Measurements from ENCODE around the gene TCEAL4.

The TCEAL4 gene

GRCh38 chrX:103585411-103586313, at the start of gene TCEAL4:
Gene TCEAL4 (plus strand): TSS chrX:103585515. CDS start chrX:103586676, 1,161 bp downstream.
- Mint-ChIP-seq H3K27me3 (peaks cover 0 to 14% of the 10 kb centered on the region in 2 donors), H3K4me1 (peaks cover 6 to 17% of the 10 kb centered on the region in 2 donors), H3K4me3 (peak within 1 kb of the TSS; percentile 81 to 92), H3K27ac (peak within 1 kb of the TSS; percentile 88), H3K36me3 (peaks cover 2 to 3% of the 10 kb centered on the region in 2 donors), H3K9me3 (no peaks in the 10 kb centered on the region)
- DNase-seq (no peak), ATAC-seq (replicated peaks) (peak; percentile 86 to 93)

- no peak for ATAC-seq (replicated peaks)
- Mint-ChIP-seq H3K4me3 (no peak overlapping the region), H3K27me3 (peaks cover 6 to 8% of the 10 kb centered on the region in 2 donors), H3K4me1 (peaks cover 4 to 6% of the 10 kb centered on the region in 2 donors), H3K9me3 (no peaks in the 10 kb centered on the region), H3K36me3 (no peaks in the 10 kb centered on the region), H3K27ac (no peak overlapping the region)
- DNase-seq, result no peak
Measured at GRCh38 chrX:103536071-103536470, 49.2 kb upstream of the TCEAL4 start.

GRCh38 chrX:103536732-103537131, 48.6 kb upstream of the TCEAL4 start:
- no peaks in the 10 kb centered on the region for H3K9me3 Mint-ChIP-seq
- no peak overlapping the region for H3K4me3 Mint-ChIP-seq
- ATAC-seq (replicated peaks), result no peak
- H3K27me3 Mint-ChIP-seq, result peaks cover 6 to 8% of the 10 kb centered on the region in 2 donors
- DNase-seq, result no peak
- no peaks in the 10 kb centered on the region for H3K36me3 Mint-ChIP-seq
- no peak overlapping the region for H3K27ac Mint-ChIP-seq
- H3K4me1 Mint-ChIP-seq, result peaks cover 4 to 6% of the 10 kb centered on the region in 2 donors

- H3K4me1 Mint-ChIP-seq, result peaks cover 4 to 6% of the 10 kb centered on the region in 2 donors
- H3K9me3 Mint-ChIP-seq, result no peaks in the 10 kb centered on the region
- DNase-seq (no peak), ATAC-seq (replicated peaks) (no peak)
- peaks cover 6 to 12% of the 10 kb centered on the region in 2 donors for H3K27me3 Mint-ChIP-seq
- no peaks in the 10 kb centered on the region for H3K36me3 Mint-ChIP-seq
- H3K27ac Mint-ChIP-seq, result no peak overlapping the region
- no peak overlapping the region for H3K4me3 Mint-ChIP-seq
Measured at GRCh38 chrX:103537871-103538387, 47.4 kb upstream of the TCEAL4 start.

GRCh38 chrX:103538728-103539127, 46.6 kb upstream of the TCEAL4 start:
- ATAC-seq (replicated peaks), result no peak
- no peaks in the 10 kb centered on the region for H3K36me3 Mint-ChIP-seq

GRCh38 chrX:103539695-103540094, 45.6 kb upstream of the TCEAL4 start:
- no peaks in the 10 kb centered on the region for H3K4me1 Mint-ChIP-seq
- DNase-seq (no peak), ATAC-seq (replicated peaks) (no peak)
- no peak overlapping the region for H3K27ac Mint-ChIP-seq
- no peak overlapping the region for H3K4me3 Mint-ChIP-seq
- no peaks in the 10 kb centered on the region for H3K36me3 Mint-ChIP-seq
- no peaks in the 10 kb centered on the region for H3K9me3 Mint-ChIP-seq
- peaks cover 0 to 4% of the 10 kb centered on the region in 2 donors for H3K27me3 Mint-ChIP-seq

More at GRCh38 chrX:103538728-103539127, 46.6 kb upstream of the TCEAL4 start:
- no peak overlapping the region for H3K4me3 Mint-ChIP-seq
- peaks cover 1 to 2% of the 10 kb centered on the region in 2 donors for H3K4me1 Mint-ChIP-seq
- H3K9me3 Mint-ChIP-seq, result no peaks in the 10 kb centered on the region
- H3K27me3 Mint-ChIP-seq, result peaks cover 3 to 8% of the 10 kb centered on the region in 2 donors
- H3K27ac Mint-ChIP-seq, result no peak overlapping the region
- no peak for DNase-seq

- H3K4me1 Mint-ChIP-seq, result no peaks in the 10 kb centered on the region
- DNase-seq (no peak), ATAC-seq (replicated peaks) (no peak)
- H3K27ac Mint-ChIP-seq, result no peak overlapping the region
- no peaks in the 10 kb centered on the region for H3K9me3 Mint-ChIP-seq
- H3K27me3 Mint-ChIP-seq, result peaks cover 0 to 5% of the 10 kb centered on the region in 2 donors
- no peak overlapping the region for H3K4me3 Mint-ChIP-seq
- no peaks in the 10 kb centered on the region for H3K36me3 Mint-ChIP-seq
Measured at GRCh38 chrX:103540145-103540544, 45.2 kb upstream of the TCEAL4 start.

- no peak for ATAC-seq (replicated peaks)
- peaks cover 0 to 8% of the 10 kb centered on the region in 2 donors for H3K27me3 Mint-ChIP-seq
Measured at GRCh38 chrX:103549916-103550315, 35.4 kb upstream of the TCEAL4 start.

GRCh38 chrX:103550415-103551051, 34.8 kb upstream of the TCEAL4 start:
- peaks cover 0 to 6% of the 10 kb centered on the region in 2 donors for H3K27me3 Mint-ChIP-seq
- H3K9me3 Mint-ChIP-seq, result no peaks in the 10 kb centered on the region
- peaks cover 0 to 2% of the 10 kb centered on the region in 2 donors for H3K4me1 Mint-ChIP-seq
- peaks cover 0 to 7% of the 10 kb centered on the region in 2 donors for H3K36me3 Mint-ChIP-seq
- no peak overlapping the region for H3K4me3 Mint-ChIP-seq
- ATAC-seq (replicated peaks), result no peak
- no peak for DNase-seq
- H3K27ac Mint-ChIP-seq, result no peak overlapping the region

More at GRCh38 chrX:103549916-103550315, 35.4 kb upstream of the TCEAL4 start:
- DNase-seq, result no peak
- H3K9me3 Mint-ChIP-seq, result no peaks in the 10 kb centered on the region
- H3K36me3 Mint-ChIP-seq, result peaks cover 0 to 7% of the 10 kb centered on the region in 2 donors
- H3K4me3 Mint-ChIP-seq, result no peak overlapping the region
- no peak overlapping the region for H3K27ac Mint-ChIP-seq
- H3K4me1 Mint-ChIP-seq, result peaks cover 0 to 2% of the 10 kb centered on the region in 2 donors

GRCh38 chrX:103552236-103552635, 33.1 kb upstream of the TCEAL4 start:
- ATAC-seq (replicated peaks) (no peak), DNase-seq (no peak)
- H3K4me3 Mint-ChIP-seq, result no peak overlapping the region
- H3K27ac Mint-ChIP-seq, result no peak overlapping the region
- peaks cover 0 to 3% of the 10 kb centered on the region in 2 donors for H3K36me3 Mint-ChIP-seq
- peaks cover 0 to 9% of the 10 kb centered on the region in 2 donors for H3K27me3 Mint-ChIP-seq
- H3K9me3 Mint-ChIP-seq, result no peaks in the 10 kb centered on the region
- H3K4me1 Mint-ChIP-seq, result peaks cover 0 to 2% of the 10 kb centered on the region in 2 donors

GRCh38 chrX:103554687-103555424, 30.5 kb upstream of the TCEAL4 start:
- ATAC-seq (replicated peaks) (peak; percentile 89 to 95), DNase-seq (peak; percentile 53)
- Mint-ChIP-seq H3K27ac (peak overlapping the region; percentile 93), H3K27me3 (peaks cover 0 to 13% of the 10 kb centered on the region in 2 donors), H3K9me3 (no peaks in the 10 kb centered on the region), H3K4me1 (peaks cover 0 to 2% of the 10 kb centered on the region in 2 donors), H3K36me3 (peaks cover 0 to 3% of the 10 kb centered on the region in 2 donors), H3K4me3 (peak overlapping the region; percentile 89 to 90)

- H3K27ac Mint-ChIP-seq, result no peak overlapping the region
- DNase-seq (no peak), ATAC-seq (replicated peaks) (no peak)
- peaks cover 0 to 2% of the 10 kb centered on the region in 2 donors for H3K4me1 Mint-ChIP-seq
- no peak overlapping the region for H3K4me3 Mint-ChIP-seq
- H3K9me3 Mint-ChIP-seq, result no peaks in the 10 kb centered on the region
- peaks cover 0 to 3% of the 10 kb centered on the region in 2 donors for H3K36me3 Mint-ChIP-seq
- peaks cover 1 to 13% of the 10 kb centered on the region in 2 donors for H3K27me3 Mint-ChIP-seq
Measured at GRCh38 chrX:103556963-103557612, 28.2 kb upstream of the TCEAL4 start.

GRCh38 chrX:103560256-103560655, 25.1 kb upstream of the TCEAL4 start:
- ATAC-seq (replicated peaks) (no peak), DNase-seq (no peak)
- Mint-ChIP-seq H3K4me3 (no peak overlapping the region), H3K27me3 (peaks cover 8 to 12% of the 10 kb centered on the region in 2 donors), H3K27ac (no peak overlapping the region), H3K9me3 (no peaks in the 10 kb centered on the region), H3K4me1 (no peaks in the 10 kb centered on the region), H3K36me3 (no peaks in the 10 kb centered on the region)

Data from stimulated activated naive B cell treated with anti-CD40 and anti-IgM and Interleukin-4, amounts not matched to agents 10 μg/mL and 1 μg/mL and 100 μg/mL, for 72 hours (primary cell).